Esophagus muscularis mucosa (tissue), 3 donors: ENCODE results near the gene LARGE1.

Experiments used
- POLR2AphosphoS5 ChIP-seq, 2 donors: sonication (generic); formaldehyde crosslinking; IDR thresholded peaks; one replicate each; pipeline ENCODE4 v1.6.1; 2017; ENCODE audit warnings: antibody characterized with exemption in 2 of 2
- TF ChIP-seq, protein P1 (sequence below), 3 experiments: fragments of 200-600 bp in 2 of 3; fragments of 450-650 bp in 1 of 3; sonication (generic) in 2 of 3; IDR thresholded peaks; one replicate each; pipeline ENCODE4 v1.5.1; 2017 to 2019; ENCODE audit warnings: antibody characterized with exemption in 3 of 3, mild to moderate bottlenecking in 2 of 3, moderate library complexity in 1 of 3

DNA sequence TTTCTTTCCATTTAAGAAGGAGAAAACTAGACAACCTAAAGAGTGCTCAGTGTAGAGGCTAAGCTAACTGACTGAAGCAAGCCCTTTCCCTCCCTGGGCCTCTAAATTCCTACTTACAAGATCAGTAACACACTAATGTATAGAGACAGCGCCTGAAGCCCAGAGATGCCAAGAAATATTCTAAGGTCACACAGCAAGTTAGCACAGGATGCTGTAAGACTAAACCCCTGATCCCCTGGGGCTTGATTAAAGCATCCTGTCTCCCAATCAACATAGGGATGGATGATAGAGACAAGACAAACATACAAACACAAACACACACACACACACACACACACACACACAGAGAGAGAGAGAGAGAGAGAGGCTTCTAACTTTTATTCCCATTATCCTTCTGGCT, 5.6 kb downstream of the LARGE1 start:
- TF ChIP-seq, protein P1, sequence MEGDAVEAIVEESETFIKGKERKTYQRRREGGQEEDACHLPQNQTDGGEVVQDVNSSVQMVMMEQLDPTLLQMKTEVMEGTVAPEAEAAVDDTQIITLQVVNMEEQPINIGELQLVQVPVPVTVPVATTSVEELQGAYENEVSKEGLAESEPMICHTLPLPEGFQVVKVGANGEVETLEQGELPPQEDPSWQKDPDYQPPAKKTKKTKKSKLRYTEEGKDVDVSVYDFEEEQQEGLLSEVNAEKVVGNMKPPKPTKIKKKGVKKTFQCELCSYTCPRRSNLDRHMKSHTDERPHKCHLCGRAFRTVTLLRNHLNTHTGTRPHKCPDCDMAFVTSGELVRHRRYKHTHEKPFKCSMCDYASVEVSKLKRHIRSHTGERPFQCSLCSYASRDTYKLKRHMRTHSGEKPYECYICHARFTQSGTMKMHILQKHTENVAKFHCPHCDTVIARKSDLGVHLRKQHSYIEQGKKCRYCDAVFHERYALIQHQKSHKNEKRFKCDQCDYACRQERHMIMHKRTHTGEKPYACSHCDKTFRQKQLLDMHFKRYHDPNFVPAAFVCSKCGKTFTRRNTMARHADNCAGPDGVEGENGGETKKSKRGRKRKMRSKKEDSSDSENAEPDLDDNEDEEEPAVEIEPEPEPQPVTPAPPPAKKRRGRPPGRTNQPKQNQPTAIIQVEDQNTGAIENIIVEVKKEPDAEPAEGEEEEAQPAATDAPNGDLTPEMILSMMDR (IDR thresholded peaks at IDR 0.05), result no peak
- TF ChIP-seq POLR2AphosphoS5 (IDR thresholded peaks at IDR 0.05), result no peak
